Measurements from ENCODE around the gene MTIF3.
A peak's percentile ranks its signal among the peaks of the same experiment; 100 is the strongest.

The MTIF3 gene

DNA sequence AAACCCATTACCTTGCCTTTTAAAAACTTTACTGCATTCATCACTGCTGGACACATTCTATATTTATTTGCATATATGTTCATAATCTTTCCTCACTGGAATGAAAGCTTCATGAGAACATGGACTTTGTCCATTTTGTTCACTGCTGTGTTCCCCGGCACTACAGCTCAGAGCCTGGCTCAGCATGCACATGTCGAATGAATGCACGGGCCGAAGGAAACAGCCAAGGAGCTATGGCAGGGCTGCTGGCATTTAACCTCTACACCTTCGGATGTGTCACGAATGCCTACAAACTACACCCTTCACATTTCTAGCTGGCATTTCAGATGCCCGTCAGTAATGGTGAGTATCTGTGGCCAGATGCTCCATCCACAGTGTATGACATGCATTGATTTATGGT, 7.6 kb downstream of the MTIF3 start (continued):
- TF ChIP-seq SP7 (tag by site-specific recombination; IDR thresholded peaks at IDR 0.05) (no peak), ZNF341 (tag by site-specific recombination; IDR thresholded peaks at IDR 0.05; ENCODE audit: low read depth) (no peak)

DNA sequence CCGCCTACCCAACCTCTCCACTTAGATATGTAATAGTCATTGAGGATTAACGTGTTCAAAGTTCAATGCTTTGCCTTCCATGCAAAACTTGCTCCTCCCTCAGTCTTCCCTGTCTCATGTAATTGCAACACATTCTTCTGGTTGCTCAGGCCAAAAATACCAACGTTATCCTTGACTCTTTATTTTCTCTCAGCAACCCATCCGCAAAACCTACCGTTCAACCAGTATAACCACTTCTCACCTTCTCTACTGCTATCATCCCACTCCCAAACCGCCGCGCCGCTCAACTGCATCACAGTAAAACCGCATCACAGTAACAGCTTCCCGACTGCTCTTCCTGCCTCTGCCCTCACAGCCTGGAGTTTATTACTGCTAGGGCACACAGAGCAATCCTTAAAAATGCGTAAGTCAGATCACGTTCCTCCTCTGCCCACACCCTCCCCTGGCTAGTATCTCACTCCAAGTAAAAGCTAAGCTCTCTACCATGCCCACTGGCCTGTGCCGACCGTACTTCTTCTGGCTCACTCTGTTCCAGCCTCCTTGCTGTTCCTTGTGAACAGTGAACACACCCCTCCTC, 8.2 kb downstream of the MTIF3 start:
- ChIA-PET POLR2A (no interaction called here), CTCF (interaction anchor here (0.9 kb wide), 1 partner anchor 82 kb away, joined by 3 read pairs; no protein-coding TSS in a partner anchor)
- Histone ChIP-seq H3K9me3 (ENCODE audit: control insufficient read depth, insufficient read depth, low read depth, low read length) (no peaks in the 10 kb centered on the region), H3K36me3 (ENCODE audit: control insufficient read depth in 2 of 2, insufficient read depth in 1 of 2, low read length in 2 of 2) (peaks cover 0 to 45% of the 10 kb centered on the region in 2 experiments; a peak in 1 of 3 replicates), H3K4me3 (ENCODE audit: low read depth, low read length) (no peak overlapping the region), H3K27ac (ENCODE audit: extremely low read depth, low read depth, low read length) (no peak overlapping the region), H3K4me1 (ENCODE audit: control insufficient read depth, insufficient read depth, low read length) (no peaks in the 10 kb centered on the region)
- TF ChIP-seq ZNF341 (tag by site-specific recombination; IDR thresholded peaks at IDR 0.05; ENCODE audit: low read depth): 0 out of 2 replicates have a peak, but pooled peaks have one; percentile 21
- no peak for TF ChIP-seq MYNN (tag by site-specific recombination; IDR thresholded peaks at IDR 0.05; ENCODE audit: borderline replicate concordance)

DNA sequence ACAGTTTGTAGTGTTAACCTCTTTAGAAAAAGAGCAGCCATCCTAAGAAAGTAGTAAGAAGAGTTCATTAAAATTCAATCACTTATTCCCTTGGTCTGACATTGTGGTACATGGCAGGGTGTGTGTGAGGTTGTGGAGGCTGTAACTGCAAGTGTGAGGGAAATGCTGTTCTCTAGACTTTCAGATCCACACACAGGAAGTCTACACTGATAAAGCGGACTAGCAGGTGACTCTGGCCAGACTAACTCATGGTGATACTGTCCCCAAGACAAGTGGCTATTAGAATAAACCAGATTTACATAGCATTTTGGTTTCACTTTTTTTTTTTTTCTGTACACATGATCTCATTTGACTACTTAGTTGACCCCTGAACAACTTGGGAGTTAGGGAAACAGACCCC, 10.0 kb downstream of the MTIF3 start:
- ChIA-PET CTCF (interaction anchor here (0.7 to 1.0 kb wide), 2 partner anchors 35 to 66 kb away, joined by 3 read pairs; no protein-coding TSS in a partner anchor), POLR2A (interaction anchor here (0.7 kb wide), 1 partner anchor 1836 kb away, joined by 5 read pairs; no protein-coding TSS in a partner anchor)
- Histone ChIP-seq H3K9me3 (ENCODE audit: control insufficient read depth, insufficient read depth, low read depth, low read length) (no peaks in the 10 kb centered on the region), H3K4me1 (ENCODE audit: control insufficient read depth, insufficient read depth, low read length) (no peaks in the 10 kb centered on the region), H3K4me3 (ENCODE audit: low read depth, low read length) (no peak overlapping the region), H3K36me3 (ENCODE audit: control insufficient read depth in 2 of 2, insufficient read depth in 1 of 2, low read length in 2 of 2) (peaks cover 0 to 58% of the 10 kb centered on the region in 2 experiments; a peak in 1 of 3 replicates), H3K27ac (ENCODE audit: extremely low read depth, low read depth, low read length) (no peak overlapping the region)
- TF ChIP-seq ZNF560 (tag by site-specific recombination; IDR thresholded peaks at IDR 0.05; ENCODE audit: borderline replicate concordance) (no peak), MZF1 (tag by site-specific recombination; IDR thresholded peaks at IDR 0.05; ENCODE audit: borderline replicate concordance) (no peak), ZNF404 (tag by site-specific recombination; IDR thresholded peaks at IDR 0.05) (no peak), ZSCAN23 (tag by site-specific recombination; IDR thresholded peaks at IDR 0.05) (no peak), ZNF10 (tag by site-specific recombination; IDR thresholded peaks at IDR 0.05) (no peak), ZFP69B (tag by site-specific recombination; IDR thresholded peaks at IDR 0.05) (no peak), ZBTB21 (tag by site-specific recombination; IDR thresholded peaks at IDR 0.05) (no peak), ZFP41 (tag by site-specific recombination; IDR thresholded peaks at IDR 0.05; ENCODE audit: borderline replicate concordance) (no peak), ZNF610 (tag by site-specific recombination; IDR thresholded peaks at IDR 0.05; ENCODE audit: borderline replicate concordance) (no peak), ZNF23 (tag by site-specific recombination; IDR thresholded peaks at IDR 0.05; ENCODE audit: borderline replicate concordance) (no peak), ZNF341 (tag by site-specific recombination; IDR thresholded peaks at IDR 0.05; ENCODE audit: low read depth) (no peak), KLF16 (tag by site-specific recombination; IDR thresholded peaks at IDR 0.05) (no peak), KLF7 (tag by site-specific recombination; IDR thresholded peaks at IDR 0.05; ENCODE audit: borderline replicate concordance) (no peak)

DNA sequence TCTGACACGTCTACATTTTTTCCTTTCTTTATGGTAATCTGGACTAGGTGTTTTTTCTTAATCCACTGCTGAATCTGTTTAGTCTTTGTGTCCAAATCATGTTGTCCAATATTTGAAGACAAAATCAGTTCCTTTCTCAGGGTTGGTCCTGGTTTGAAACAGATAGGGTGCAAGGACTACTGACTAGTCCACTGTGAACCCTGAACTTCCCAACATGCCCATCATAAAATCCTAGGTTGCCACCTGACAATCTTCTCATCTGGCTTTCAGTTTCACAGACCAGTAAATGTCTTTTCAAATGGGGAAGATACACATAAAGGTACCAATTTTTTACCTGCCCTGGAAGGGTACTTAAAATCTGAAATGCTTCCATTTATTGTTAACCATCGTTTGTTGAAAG, 13.2 kb downstream of the MTIF3 start:
- Histone ChIP-seq H3K9me3 (ENCODE audit: control insufficient read depth, insufficient read depth, low read depth, low read length) (no peaks in the 10 kb centered on the region), H3K4me3 (ENCODE audit: low read depth, low read length) (no peak overlapping the region), H3K4me1 (ENCODE audit: control insufficient read depth, insufficient read depth, low read length) (no peaks in the 10 kb centered on the region), H3K36me3 (ENCODE audit: control insufficient read depth in 2 of 2, insufficient read depth in 1 of 2, low read length in 2 of 2) (peaks cover 10 to 82% of the 10 kb centered on the region in 2 experiments; a peak in 2 of 3 replicates), H3K27ac (ENCODE audit: extremely low read depth, low read depth, low read length) (no peak overlapping the region)
- TF ChIP-seq, protein P1, sequence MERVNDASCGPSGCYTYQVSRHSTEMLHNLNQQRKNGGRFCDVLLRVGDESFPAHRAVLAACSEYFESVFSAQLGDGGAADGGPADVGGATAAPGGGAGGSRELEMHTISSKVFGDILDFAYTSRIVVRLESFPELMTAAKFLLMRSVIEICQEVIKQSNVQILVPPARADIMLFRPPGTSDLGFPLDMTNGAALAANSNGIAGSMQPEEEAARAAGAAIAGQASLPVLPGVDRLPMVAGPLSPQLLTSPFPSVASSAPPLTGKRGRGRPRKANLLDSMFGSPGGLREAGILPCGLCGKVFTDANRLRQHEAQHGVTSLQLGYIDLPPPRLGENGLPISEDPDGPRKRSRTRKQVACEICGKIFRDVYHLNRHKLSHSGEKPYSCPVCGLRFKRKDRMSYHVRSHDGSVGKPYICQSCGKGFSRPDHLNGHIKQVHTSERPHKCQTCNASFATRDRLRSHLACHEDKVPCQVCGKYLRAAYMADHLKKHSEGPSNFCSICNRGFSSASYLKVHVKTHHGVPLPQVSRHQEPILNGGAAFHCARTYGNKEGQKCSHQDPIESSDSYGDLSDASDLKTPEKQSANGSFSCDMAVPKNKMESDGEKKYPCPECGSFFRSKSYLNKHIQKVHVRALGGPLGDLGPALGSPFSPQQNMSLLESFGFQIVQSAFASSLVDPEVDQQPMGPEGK (tag by site-specific recombination; IDR thresholded peaks at IDR 0.05): no peak
- TF ChIP-seq ZNF843 (tag by site-specific recombination; IDR thresholded peaks at IDR 0.05): no peak
- POLR2A ChIA-PET: no interaction called here
- CTCF ChIA-PET: no interaction called here
